ENCODE measurements around the gene CCNF.

GRCh38 chr16:2429034-2429770 lies at the start of gene CCNF:
- no peak for TF ChIP-seq CTCF (IDR thresholded peaks at IDR 0.05; ENCODE audit: insufficient read depth, low read length)
- TF ChIP-seq POLR2AphosphoS5 (IDR thresholded peaks at IDR 0.05; ENCODE audit: low read depth), result peak; percentile 29; the same call in 1 of the 2 replicates
